H1 (cell line): ENCODE data around the gene ERFE.

Experiments used
- CHD2 ChIP-seq: IDR thresholded peaks from 2 replicates; pipeline ENCODE4 v1.6.1; 2012; ENCODE audit warnings: low read length, improper control_type of control experiment
- EP300 ChIP-seq, 2 experiments: IDR thresholded peaks; 1 replicate in 1 of 2; 2 replicates in 1 of 2; pipeline ENCODE4 v1.6.1; 2011 to 2012; ENCODE audit warnings: low read depth in 2 of 2, low read length in 2 of 2, mild to moderate bottlenecking in 2 of 2, borderline replicate concordance in 1 of 2, inconsistent platforms in 1 of 2, moderate library complexity in 1 of 2
- POLR2A ChIP-seq, 2 experiments: IDR thresholded peaks; 1 replicate in 1 of 2; 2 replicates in 1 of 2; pipeline ENCODE4 v1.6.1; 2011; ENCODE audit warnings: low read depth in 2 of 2, low read length in 2 of 2, mild to moderate bottlenecking in 2 of 2; ENCODE audit errors: control extremely low read depth in 1 of 2
- POLR2AphosphoS5 ChIP-seq: IDR thresholded peaks from 2 replicates; pipeline ENCODE4 v1.6.1; 2011; ENCODE audit warnings: low read depth, low read length
- RNF2 ChIP-seq: fragments of 200-900, 300-1000 bp; sonication (generic); IDR thresholded peaks from 2 replicates; pipeline ENCODE4 v1.7.1; 2016; ENCODE audit warnings: borderline replicate concordance, low read depth, mild to moderate bottlenecking, antibody characterized with exemption, low read length; ENCODE audit not compliant: poor library complexity, severe bottlenecking; ENCODE audit errors: missing control alignments
- SP1 ChIP-seq: IDR thresholded peaks from 2 replicates; pipeline ENCODE4 v1.6.1; 2011; ENCODE audit warnings: low read depth, low read length
- TF ChIP-seq, protein P1 (sequence below), 3 experiments: IDR thresholded peaks; 1 replicate in 2 of 3; 2 replicates in 1 of 3; pipeline versions ENCODE4 v1.5.1 to v1.6.1; 2011; ENCODE audit warnings: low read length in 3 of 3, mild to moderate bottlenecking in 3 of 3, inconsistent platforms in 2 of 3, low read depth in 1 of 3, moderate library complexity in 1 of 3; ENCODE audit not compliant: insufficient read depth in 1 of 3; ENCODE audit errors: control extremely low read depth in 1 of 3
- TF ChIP-seq, protein P2 (sequence below): IDR thresholded peaks from 2 replicates; pipeline ENCODE4 v1.6.1; 2012; ENCODE audit warnings: low read length, inconsistent platforms
- TF ChIP-seq, protein P3 (sequence below): IDR thresholded peaks from 2 replicates; pipeline ENCODE4 v1.6.1; 2012; ENCODE audit warnings: inconsistent platforms

GRCh38 chr2:238158509-238159070, at the start of gene ERFE:
- no peak for TF ChIP-seq POLR2A (IDR thresholded peaks at IDR 0.05; ENCODE audit: control extremely low read depth in 1 of 2, low read depth in 2 of 2, low read length in 2 of 2)
- TF ChIP-seq POLR2AphosphoS5 = no peak
- TF ChIP-seq, protein P1, sequence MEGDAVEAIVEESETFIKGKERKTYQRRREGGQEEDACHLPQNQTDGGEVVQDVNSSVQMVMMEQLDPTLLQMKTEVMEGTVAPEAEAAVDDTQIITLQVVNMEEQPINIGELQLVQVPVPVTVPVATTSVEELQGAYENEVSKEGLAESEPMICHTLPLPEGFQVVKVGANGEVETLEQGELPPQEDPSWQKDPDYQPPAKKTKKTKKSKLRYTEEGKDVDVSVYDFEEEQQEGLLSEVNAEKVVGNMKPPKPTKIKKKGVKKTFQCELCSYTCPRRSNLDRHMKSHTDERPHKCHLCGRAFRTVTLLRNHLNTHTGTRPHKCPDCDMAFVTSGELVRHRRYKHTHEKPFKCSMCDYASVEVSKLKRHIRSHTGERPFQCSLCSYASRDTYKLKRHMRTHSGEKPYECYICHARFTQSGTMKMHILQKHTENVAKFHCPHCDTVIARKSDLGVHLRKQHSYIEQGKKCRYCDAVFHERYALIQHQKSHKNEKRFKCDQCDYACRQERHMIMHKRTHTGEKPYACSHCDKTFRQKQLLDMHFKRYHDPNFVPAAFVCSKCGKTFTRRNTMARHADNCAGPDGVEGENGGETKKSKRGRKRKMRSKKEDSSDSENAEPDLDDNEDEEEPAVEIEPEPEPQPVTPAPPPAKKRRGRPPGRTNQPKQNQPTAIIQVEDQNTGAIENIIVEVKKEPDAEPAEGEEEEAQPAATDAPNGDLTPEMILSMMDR (IDR thresholded peaks at IDR 0.05; ENCODE audit: control extremely low read depth in 1 of 3, insufficient read depth in 1 of 3, low read depth in 1 of 3, low read length in 3 of 3) = peak in 1 of 3 experiments; percentile 44; a peak in 2 of 4 replicates
- no peak for TF ChIP-seq EP300 (IDR thresholded peaks at IDR 0.05; ENCODE audit: borderline replicate concordance in 1 of 2, low read depth in 2 of 2, low read length in 2 of 2)
- TF ChIP-seq, protein P2, sequence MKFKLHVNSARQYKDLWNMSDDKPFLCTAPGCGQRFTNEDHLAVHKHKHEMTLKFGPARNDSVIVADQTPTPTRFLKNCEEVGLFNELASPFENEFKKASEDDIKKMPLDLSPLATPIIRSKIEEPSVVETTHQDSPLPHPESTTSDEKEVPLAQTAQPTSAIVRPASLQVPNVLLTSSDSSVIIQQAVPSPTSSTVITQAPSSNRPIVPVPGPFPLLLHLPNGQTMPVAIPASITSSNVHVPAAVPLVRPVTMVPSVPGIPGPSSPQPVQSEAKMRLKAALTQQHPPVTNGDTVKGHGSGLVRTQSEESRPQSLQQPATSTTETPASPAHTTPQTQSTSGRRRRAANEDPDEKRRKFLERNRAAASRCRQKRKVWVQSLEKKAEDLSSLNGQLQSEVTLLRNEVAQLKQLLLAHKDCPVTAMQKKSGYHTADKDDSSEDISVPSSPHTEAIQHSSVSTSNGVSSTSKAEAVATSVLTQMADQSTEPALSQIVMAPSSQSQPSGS = no peak
- no peak for TF ChIP-seq CHD2
- no peak for TF ChIP-seq RNF2
- TF ChIP-seq, protein P3, sequence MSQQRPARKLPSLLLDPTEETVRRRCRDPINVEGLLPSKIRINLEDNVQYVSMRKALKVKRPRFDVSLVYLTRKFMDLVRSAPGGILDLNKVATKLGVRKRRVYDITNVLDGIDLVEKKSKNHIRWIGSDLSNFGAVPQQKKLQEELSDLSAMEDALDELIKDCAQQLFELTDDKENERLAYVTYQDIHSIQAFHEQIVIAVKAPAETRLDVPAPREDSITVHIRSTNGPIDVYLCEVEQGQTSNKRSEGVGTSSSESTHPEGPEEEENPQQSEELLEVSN = peak; percentile 29; the same call in 1 of the 2 replicates
- TF ChIP-seq SP1 = no peak
